HL-60 (cell line): ENCODE results near the gene PLXNA2.

Source experiments
- DNase-seq, 2 experiments: peaks; one replicate each; pipeline ENCODE4 v3.0.0-alpha.2; 2010 to 2020; ENCODE audit warnings: low read depth in 1 of 2, low spot score in 1 of 2
- H3K27ac ChIP-seq: fragments of 250-450 bp; sonication (Bioruptor Pico); replicated peaks from 2 replicates; pipeline ENCODE4 v1.5.1; 2020; ENCODE audit warnings: mild to moderate bottlenecking, moderate library complexity
- H3K27me3 ChIP-seq: fragments of 250-450 bp; sonication (Bioruptor Pico); 2 replicates; pipeline ENCODE4 v1.5.1; 2021; ENCODE audit warnings: mild to moderate bottlenecking, moderate library complexity; ENCODE audit not compliant: insufficient read depth, poor library complexity, severe bottlenecking
- H3K4me3 ChIP-seq: replicated peaks from 2 replicates; pipeline ENCODE4 v1.5.1; 2011; ENCODE audit warnings: mild to moderate bottlenecking, control low read depth, low read length; ENCODE audit not compliant: insufficient read depth
- CTCF ChIP-seq: IDR thresholded peaks from one replicate; pipeline ENCODE4 v1.5.1; 2011; ENCODE audit warnings: low read length, control low read depth, inconsistent platforms; ENCODE audit not compliant: insufficient read depth
- GABPA ChIP-seq: IDR thresholded peaks from 2 replicates; pipeline ENCODE4 v1.6.1; 2012; ENCODE audit warnings: low read depth
- POLR2AphosphoS5 ChIP-seq: IDR thresholded peaks from 2 replicates; pipeline ENCODE4 v1.6.1; 2012; ENCODE audit warnings: low read depth
- REST ChIP-seq: IDR thresholded peaks from 2 replicates; pipeline ENCODE4 v1.6.1; 2012; ENCODE audit warnings: low read depth; ENCODE audit not compliant: insufficient replicate concordance
- SPI1 ChIP-seq: IDR thresholded peaks from 2 replicates; pipeline ENCODE4 v1.6.1; 2012; ENCODE audit warnings: low read depth, mild to moderate bottlenecking, borderline replicate concordance

The PLXNA2 gene

GRCh38 chr1:208137193-208137592 is 107.0 kb downstream of the PLXNA2 start:
- no peak overlapping the region for H3K4me3 ChIP-seq
- peaks cover 3% of the 10 kb centered on the region for H3K27me3 ChIP-seq
- no peak for DNase-seq
- TF ChIP-seq GABPA (no peak), CTCF (no peak)
- no peak overlapping the region for H3K27ac ChIP-seq

GRCh38 chr1:208136459-208137182 is 107.6 kb downstream of the PLXNA2 start:
- DNase-seq = no peak
- Histone ChIP-seq H3K27me3 (peaks cover 7% of the 10 kb centered on the region), H3K4me3 (no peak overlapping the region), H3K27ac (no peak overlapping the region)
- no peak for TF ChIP-seq REST
- TF ChIP-seq CTCF = no peak

GRCh38 chr1:208135354-208135753 is 108.8 kb downstream of the PLXNA2 start:
- peaks cover 18% of the 10 kb centered on the region for H3K27me3 ChIP-seq
- H3K27ac ChIP-seq = no peak overlapping the region
- no peak overlapping the region for H3K4me3 ChIP-seq
- peak in 1 of 2 experiments; percentile 9 for DNase-seq
- TF ChIP-seq CTCF (no peak), REST (no peak), SPI1 (no peak), GABPA (no peak), POLR2AphosphoS5 (no peak)

- Histone ChIP-seq H3K27ac (no peak overlapping the region), H3K27me3 (peaks cover 18% of the 10 kb centered on the region), H3K4me3 (no peak overlapping the region)
- no peak for DNase-seq
- TF ChIP-seq POLR2AphosphoS5 (no peak), GABPA (no peak), CTCF (no peak), REST (no peak), SPI1 (no peak)
Measured at GRCh38 chr1:208134491-208134890, 109.7 kb downstream of the PLXNA2 start.
